ENCODE results near the gene NR6A1.
"Not testable (repeated sequence)": the region's sequence is repeated elsewhere in the genome, so short reads cannot be mapped to it uniquely, and the experiment has no call there.

The NR6A1 gene

GRCh38 chr9:124625087-124625486 lies 146.0 kb downstream of the NR6A1 start:
- Histone ChIP-seq H3K27me3 (ENCODE audit: control insufficient read depth, insufficient read depth, low read length) (no peaks in the 10 kb centered on the region), H3K4me3 (ENCODE audit: low read length) (no peak overlapping the region), H3K27ac (ENCODE audit: low read length) (no peak overlapping the region), H3K9ac (ENCODE audit: low read length) (no peak overlapping the region), H3K36me3 (ENCODE audit: control insufficient read depth, low read depth, low read length) (no peaks in the 10 kb centered on the region), H3K4me1 (ENCODE audit: control insufficient read depth, low read depth, low read length) (peaks cover 4% of the 10 kb centered on the region), H3K9me3 (ENCODE audit: control insufficient read depth, low read depth, low read length) (no peaks in the 10 kb centered on the region)

- Histone ChIP-seq H3K9ac (ENCODE audit: low read length) (no peak overlapping the region), H3K9me3 (ENCODE audit: control insufficient read depth, low read depth, low read length) (no peaks in the 10 kb centered on the region), H3K36me3 (ENCODE audit: control insufficient read depth, low read depth, low read length) (no peaks in the 10 kb centered on the region), H3K4me3 (ENCODE audit: low read length) (no peak overlapping the region), H3K27me3 (ENCODE audit: control insufficient read depth, insufficient read depth, low read length) (no peaks in the 10 kb centered on the region), H3K4me1 (ENCODE audit: control insufficient read depth, low read depth, low read length) (peaks cover 4% of the 10 kb centered on the region), H3K27ac (ENCODE audit: low read length) (no peak overlapping the region)
These were observed 146.4 kb downstream of the NR6A1 start for GRCh38 chr9:124624735-124624992.

GRCh38 chr9:124623966-124624734 lies 147.0 kb downstream of the NR6A1 start:
- Histone ChIP-seq H3K27ac (ENCODE audit: low read length) (no peak overlapping the region), H3K9me3 (ENCODE audit: control insufficient read depth, low read depth, low read length) (no peaks in the 10 kb centered on the region), H3K4me1 (ENCODE audit: control insufficient read depth, low read depth, low read length) (peaks cover 4% of the 10 kb centered on the region), H3K4me3 (ENCODE audit: low read length) (no peak overlapping the region), H3K9ac (ENCODE audit: low read length) (no peak overlapping the region), H3K27me3 (ENCODE audit: control insufficient read depth, insufficient read depth, low read length) (no peaks in the 10 kb centered on the region), H3K36me3 (ENCODE audit: control insufficient read depth, low read depth, low read length) (no peaks in the 10 kb centered on the region)

GRCh38 chr9:124622882-124623281 lies 148.2 kb downstream of the NR6A1 start:
- Histone ChIP-seq H3K9me3 (ENCODE audit: control insufficient read depth, low read depth, low read length) (no peaks in the 10 kb centered on the region), H3K4me3 (ENCODE audit: low read length) (no peak overlapping the region), H3K27ac (ENCODE audit: low read length) (no peak overlapping the region), H3K27me3 (ENCODE audit: control insufficient read depth, insufficient read depth, low read length) (no peaks in the 10 kb centered on the region), H3K4me1 (ENCODE audit: control insufficient read depth, low read depth, low read length) (peaks cover 6% of the 10 kb centered on the region), H3K36me3 (ENCODE audit: control insufficient read depth, low read depth, low read length) (no peaks in the 10 kb centered on the region), H3K9ac (ENCODE audit: low read length) (no peak overlapping the region)

- no peak overlapping the region for H3K4me3 ChIP-seq (ENCODE audit: low read length)
- no peak overlapping the region for H3K27ac ChIP-seq (ENCODE audit: low read length)
These were observed 149.5 kb downstream of the NR6A1 start for GRCh38 chr9:124621371-124622328.

GRCh38 chr9:124618476-124618875 lies 152.6 kb downstream of the NR6A1 start:
- H3K4me1 ChIP-seq (ENCODE audit: control insufficient read depth, low read depth, low read length), result peaks cover 30% of the 10 kb centered on the region

More at GRCh38 chr9:124621371-124622328, 149.5 kb downstream of the NR6A1 start:
- Histone ChIP-seq H3K4me1 (ENCODE audit: control insufficient read depth, low read depth, low read length) (peaks cover 13% of the 10 kb centered on the region), H3K27me3 (ENCODE audit: control insufficient read depth, insufficient read depth, low read length) (no peaks in the 10 kb centered on the region), H3K36me3 (ENCODE audit: control insufficient read depth, low read depth, low read length) (no peaks in the 10 kb centered on the region), H3K9ac (ENCODE audit: low read length) (no peak overlapping the region), H3K9me3 (ENCODE audit: control insufficient read depth, low read depth, low read length) (no peaks in the 10 kb centered on the region)

GRCh38 chr9:124617477-124618141 lies 153.5 kb downstream of the NR6A1 start:
- Histone ChIP-seq H3K4me1 (ENCODE audit: control insufficient read depth, low read depth, low read length) (peaks cover 30% of the 10 kb centered on the region), H3K27me3 (ENCODE audit: control insufficient read depth, insufficient read depth, low read length) (no peaks in the 10 kb centered on the region), H3K9me3 (ENCODE audit: control insufficient read depth, low read depth, low read length) (no peaks in the 10 kb centered on the region), H3K27ac (ENCODE audit: low read length) (no peak overlapping the region), H3K36me3 (ENCODE audit: control insufficient read depth, low read depth, low read length) (no peaks in the 10 kb centered on the region), H3K9ac (ENCODE audit: low read length) (no peak overlapping the region), H3K4me3 (ENCODE audit: low read length) (no peak overlapping the region)

More at GRCh38 chr9:124618476-124618875, 152.6 kb downstream of the NR6A1 start:
- Histone ChIP-seq H3K27me3 (ENCODE audit: control insufficient read depth, insufficient read depth, low read length) (no peaks in the 10 kb centered on the region), H3K9me3 (ENCODE audit: control insufficient read depth, low read depth, low read length) (no peaks in the 10 kb centered on the region), H3K9ac (ENCODE audit: low read length) (no peak overlapping the region), H3K27ac (ENCODE audit: low read length) (no peak overlapping the region), H3K4me3 (ENCODE audit: low read length) (no peak overlapping the region), H3K36me3 (ENCODE audit: control insufficient read depth, low read depth, low read length) (no peaks in the 10 kb centered on the region)

- no peak overlapping the region for H3K4me3 ChIP-seq (ENCODE audit: low read length)
- no peak overlapping the region for H3K27ac ChIP-seq (ENCODE audit: low read length)
- no peaks in the 10 kb centered on the region for H3K27me3 ChIP-seq (ENCODE audit: control insufficient read depth, insufficient read depth, low read length)
- no peak overlapping the region for H3K9ac ChIP-seq (ENCODE audit: low read length)
- no peaks in the 10 kb centered on the region for H3K9me3 ChIP-seq (ENCODE audit: control insufficient read depth, low read depth, low read length)
- H3K36me3 ChIP-seq (ENCODE audit: control insufficient read depth, low read depth, low read length), result no peaks in the 10 kb centered on the region
- H3K4me1 ChIP-seq (ENCODE audit: control insufficient read depth, low read depth, low read length), result peaks cover 27% of the 10 kb centered on the region
These were observed 154.2 kb downstream of the NR6A1 start for GRCh38 chr9:124616961-124617360.

- H3K9ac ChIP-seq (ENCODE audit: low read length); H3K27ac ChIP-seq (ENCODE audit: low read length); H3K27me3 ChIP-seq (ENCODE audit: control insufficient read depth, insufficient read depth, low read length); H3K36me3 ChIP-seq (ENCODE audit: control insufficient read depth, low read depth, low read length); H3K9me3 ChIP-seq (ENCODE audit: control insufficient read depth, low read depth, low read length); H3K4me3 ChIP-seq (ENCODE audit: low read length): not testable (repeated sequence)
- H3K4me1 ChIP-seq (ENCODE audit: control insufficient read depth, low read depth, low read length), result peaks cover 26% of the 10 kb centered on the region
These were observed 155.3 kb downstream of the NR6A1 start for GRCh38 chr9:124615840-124616239.

- Histone ChIP-seq H3K36me3 (ENCODE audit: control insufficient read depth, low read depth, low read length) (no peaks in the 10 kb centered on the region), H3K9me3 (ENCODE audit: control insufficient read depth, low read depth, low read length) (no peaks in the 10 kb centered on the region), H3K27me3 (ENCODE audit: control insufficient read depth, insufficient read depth, low read length) (no peaks in the 10 kb centered on the region), H3K4me3 (ENCODE audit: low read length) (no peak overlapping the region), H3K27ac (ENCODE audit: low read length) (no peak overlapping the region), H3K9ac (ENCODE audit: low read length) (no peak overlapping the region), H3K4me1 (ENCODE audit: control insufficient read depth, low read depth, low read length) (peaks cover 26% of the 10 kb centered on the region)
These were observed 155.9 kb downstream of the NR6A1 start for GRCh38 chr9:124615100-124615742.

GRCh38 chr9:124613849-124614248 lies 157.3 kb downstream of the NR6A1 start:
- Histone ChIP-seq H3K4me3 (ENCODE audit: low read length) (no peak overlapping the region), H3K27ac (ENCODE audit: low read length) (no peak overlapping the region), H3K9me3 (ENCODE audit: control insufficient read depth, low read depth, low read length) (no peaks in the 10 kb centered on the region)

More at GRCh38 chr9:124613849-124614248, 157.3 kb downstream of the NR6A1 start:
- Histone ChIP-seq H3K36me3 (ENCODE audit: control insufficient read depth, low read depth, low read length) (no peaks in the 10 kb centered on the region), H3K9ac (ENCODE audit: low read length) (no peak overlapping the region), H3K4me1 (ENCODE audit: control insufficient read depth, low read depth, low read length) (peaks cover 26% of the 10 kb centered on the region), H3K27me3 (ENCODE audit: control insufficient read depth, insufficient read depth, low read length) (no peaks in the 10 kb centered on the region)

All from iPS-18a (cell line).